GM18511 (cell line): ENCODE data around the gene UBFD1.
"Not testable (repeated sequence)": the region's sequence is repeated elsewhere in the genome, so short reads cannot be mapped to it uniquely, and the experiment has no call there.

Experiments
- ATAC-seq: cut with Tn5 transposase; IDR thresholded peaks from one replicate; pipeline ENCODE4 v1.9.1; 2021; ENCODE audit warnings: mild to moderate bottlenecking, moderate library complexity; ENCODE audit not compliant: unreplicated experiment

The UBFD1 gene

GRCh38 chr16:23564575-23565363 lies 7.2 kb downstream of the UBFD1 start:
- no peak for ATAC-seq

GRCh38 chr16:23566724-23567123 lies 9.2 kb downstream of the UBFD1 start:
- no peak for ATAC-seq

GRCh38 chr16:23567602-23568001 lies 10.1 kb downstream of the UBFD1 start:
- ATAC-seq: no peak

- ATAC-seq: no peak
Observed at GRCh38 chr16:23570992-23571632, 13.6 kb downstream of the UBFD1 start.

GRCh38 chr16:23571895-23572294 lies 14.4 kb downstream of the UBFD1 start:
- ATAC-seq: no peak

GRCh38 chr16:23572394-23572793 lies 14.9 kb downstream of the UBFD1 start:
- no peak for ATAC-seq

- no peak for ATAC-seq
Observed at GRCh38 chr16:23573817-23574216, 16.3 kb downstream of the UBFD1 start.

GRCh38 chr16:23575834-23576233 lies 18.3 kb downstream of the UBFD1 start:
- no peak for ATAC-seq

- ATAC-seq: no peak
Observed at GRCh38 chr16:23577493-23577892, 20.0 kb downstream of the UBFD1 start.

GRCh38 chr16:23578101-23578830 lies 20.7 kb downstream of the UBFD1 start:
- no peak for ATAC-seq

GRCh38 chr16:23579371-23579770 lies 21.8 kb downstream of the UBFD1 start:
- ATAC-seq: no peak

GRCh38 chr16:23580391-23580790 lies 22.9 kb downstream of the UBFD1 start:
- ATAC-seq: no peak

- no peak for ATAC-seq
Observed at GRCh38 chr16:23581764-23582163, 24.2 kb downstream of the UBFD1 start.

- ATAC-seq: not testable (repeated sequence)
Observed at GRCh38 chr16:23583271-23583670, 25.7 kb downstream of the UBFD1 start.

GRCh38 chr16:23584186-23585076 lies 26.9 kb downstream of the UBFD1 start:
- no peak for ATAC-seq

- ATAC-seq: no peak
Observed at GRCh38 chr16:23587726-23588125, 30.2 kb downstream of the UBFD1 start.

- no peak for ATAC-seq
Observed at GRCh38 chr16:23590181-23590580, 32.7 kb downstream of the UBFD1 start.

GRCh38 chr16:23594186-23594585 lies 36.7 kb downstream of the UBFD1 start:
- ATAC-seq: no peak

GRCh38 chr16:23595246-23595950 lies 37.9 kb downstream of the UBFD1 start:
- ATAC-seq: no peak
